ENCODE measurements around the gene TIMM17B.
"Not testable (repeated sequence)": the region's sequence is repeated elsewhere in the genome, so short reads cannot be mapped to it uniquely, and the experiment has no call there.

Gene TIMM17B

DNA sequence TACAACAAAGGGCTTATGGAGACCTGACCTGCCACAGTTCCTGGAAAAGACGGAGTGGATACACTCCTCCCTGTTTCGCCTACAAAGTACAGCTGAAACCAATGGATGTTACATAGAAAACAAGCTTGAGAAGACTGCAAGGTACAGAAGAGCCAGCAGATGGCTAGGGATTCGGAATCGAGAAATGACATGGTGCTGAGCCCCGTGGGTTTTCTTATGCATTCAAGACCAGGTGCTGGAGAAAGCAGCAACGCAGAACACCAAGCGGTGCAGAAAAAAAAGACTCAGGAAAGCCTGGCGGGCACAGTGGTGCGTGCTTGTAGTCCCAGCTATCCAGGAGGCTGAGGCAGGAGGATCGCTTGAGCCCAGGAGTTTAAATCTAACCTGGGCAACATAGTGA lies 13.8 kb downstream of the TIMM17B start:
- no peaks in the 10 kb centered on the region for H3K4me1 ChIP-seq (ENCODE audit: low read length)
- TF ChIP-seq EZH2phosphoT487 (IDR thresholded peaks at IDR 0.05; ENCODE audit: low read depth): no peak
- TF ChIP-seq, protein P1, sequence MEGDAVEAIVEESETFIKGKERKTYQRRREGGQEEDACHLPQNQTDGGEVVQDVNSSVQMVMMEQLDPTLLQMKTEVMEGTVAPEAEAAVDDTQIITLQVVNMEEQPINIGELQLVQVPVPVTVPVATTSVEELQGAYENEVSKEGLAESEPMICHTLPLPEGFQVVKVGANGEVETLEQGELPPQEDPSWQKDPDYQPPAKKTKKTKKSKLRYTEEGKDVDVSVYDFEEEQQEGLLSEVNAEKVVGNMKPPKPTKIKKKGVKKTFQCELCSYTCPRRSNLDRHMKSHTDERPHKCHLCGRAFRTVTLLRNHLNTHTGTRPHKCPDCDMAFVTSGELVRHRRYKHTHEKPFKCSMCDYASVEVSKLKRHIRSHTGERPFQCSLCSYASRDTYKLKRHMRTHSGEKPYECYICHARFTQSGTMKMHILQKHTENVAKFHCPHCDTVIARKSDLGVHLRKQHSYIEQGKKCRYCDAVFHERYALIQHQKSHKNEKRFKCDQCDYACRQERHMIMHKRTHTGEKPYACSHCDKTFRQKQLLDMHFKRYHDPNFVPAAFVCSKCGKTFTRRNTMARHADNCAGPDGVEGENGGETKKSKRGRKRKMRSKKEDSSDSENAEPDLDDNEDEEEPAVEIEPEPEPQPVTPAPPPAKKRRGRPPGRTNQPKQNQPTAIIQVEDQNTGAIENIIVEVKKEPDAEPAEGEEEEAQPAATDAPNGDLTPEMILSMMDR (IDR thresholded peaks at IDR 0.05; ENCODE audit: low read depth, low read length): no peak
- H2AFZ ChIP-seq (ENCODE audit: low read depth, low read length): no peak overlapping the region
- no peak overlapping the region for H3K9ac ChIP-seq (ENCODE audit: low read length)
- no peak overlapping the region for H3K4me3 ChIP-seq (ENCODE audit: low read length)
- H3K79me2 ChIP-seq (ENCODE audit: low read length): no peaks in the 10 kb centered on the region
- H3K9me3 ChIP-seq (ENCODE audit: insufficient read depth, low read length): no peaks in the 10 kb centered on the region
- H3K27ac ChIP-seq (ENCODE audit: low read length): no peak overlapping the region
- H3K36me3 ChIP-seq (replicated peaks; ENCODE audit: low read depth, low read length): no peaks in the 10 kb centered on the region
- no peaks in the 10 kb centered on the region; the same call in 1 of the 2 replicates for H3K27me3 ChIP-seq (ENCODE audit: low read depth, low read length)
- no peaks in the 10 kb centered on the region for H4K20me1 ChIP-seq (ENCODE audit: insufficient read depth, low read length)
- H3K4me2 ChIP-seq (ENCODE audit: low read length): no peak overlapping the region

DNA sequence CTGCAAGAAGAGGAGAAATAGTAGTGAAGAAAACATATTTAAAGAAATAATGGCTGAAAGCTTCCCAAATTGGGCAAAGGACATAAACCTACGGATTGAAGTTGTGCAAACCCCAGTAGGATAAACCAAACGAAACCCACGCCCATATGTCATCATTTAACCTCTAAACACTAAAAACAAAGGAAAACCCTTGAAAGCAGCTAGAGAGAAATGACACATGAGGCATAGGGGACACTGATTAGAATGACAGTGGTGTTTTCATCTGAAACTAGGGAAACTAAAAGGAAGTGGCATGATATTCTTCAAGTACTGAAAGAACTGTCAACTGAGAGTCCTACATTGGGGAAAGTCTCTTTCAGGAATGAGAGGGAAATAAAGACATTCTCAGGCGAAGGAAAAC lies 20.6 kb downstream of the TIMM17B start:
- not testable (repeated sequence) for H3K4me3 ChIP-seq (ENCODE audit: low read length); H3K36me3 ChIP-seq (replicated peaks; ENCODE audit: low read depth, low read length); H3K79me2 ChIP-seq (ENCODE audit: low read length); H3K27ac ChIP-seq (ENCODE audit: low read length); H3K9ac ChIP-seq (ENCODE audit: low read length); H2AFZ ChIP-seq (ENCODE audit: low read depth, low read length); H3K4me1 ChIP-seq (ENCODE audit: low read length); H3K27me3 ChIP-seq (ENCODE audit: low read depth, low read length); H3K4me2 ChIP-seq (ENCODE audit: low read length); H4K20me1 ChIP-seq (ENCODE audit: insufficient read depth, low read length); H3K9me3 ChIP-seq (ENCODE audit: insufficient read depth, low read length)

DNA sequence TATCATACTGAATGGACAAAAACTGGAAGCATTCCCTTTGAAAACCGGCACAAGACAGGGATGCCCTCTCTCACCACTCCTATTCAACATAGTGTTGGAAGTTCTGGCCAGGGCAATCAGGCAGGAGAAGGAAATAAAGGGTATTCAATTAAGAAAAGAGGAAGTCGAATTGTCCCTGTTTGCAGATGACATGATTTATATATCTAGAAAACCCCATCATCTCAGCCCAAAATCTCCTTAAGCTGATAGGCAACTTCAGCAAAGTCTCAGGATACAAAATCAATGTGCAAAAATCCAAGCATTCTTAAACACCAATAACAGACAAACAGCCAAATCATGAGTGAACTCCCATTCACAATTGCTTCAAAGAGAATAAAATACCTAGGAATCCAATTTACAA lies 25.6 kb downstream of the TIMM17B start:
- not testable (repeated sequence) for H3K4me1 ChIP-seq (ENCODE audit: low read length); H3K9ac ChIP-seq (ENCODE audit: low read length); H4K20me1 ChIP-seq (ENCODE audit: insufficient read depth, low read length); H3K4me3 ChIP-seq (ENCODE audit: low read length); H3K4me2 ChIP-seq (ENCODE audit: low read length); H2AFZ ChIP-seq (ENCODE audit: low read depth, low read length); H3K27ac ChIP-seq (ENCODE audit: low read length); H3K79me2 ChIP-seq (ENCODE audit: low read length); H3K36me3 ChIP-seq (replicated peaks; ENCODE audit: low read depth, low read length); H3K9me3 ChIP-seq (ENCODE audit: insufficient read depth, low read length); H3K27me3 ChIP-seq (ENCODE audit: low read depth, low read length)

DNA sequence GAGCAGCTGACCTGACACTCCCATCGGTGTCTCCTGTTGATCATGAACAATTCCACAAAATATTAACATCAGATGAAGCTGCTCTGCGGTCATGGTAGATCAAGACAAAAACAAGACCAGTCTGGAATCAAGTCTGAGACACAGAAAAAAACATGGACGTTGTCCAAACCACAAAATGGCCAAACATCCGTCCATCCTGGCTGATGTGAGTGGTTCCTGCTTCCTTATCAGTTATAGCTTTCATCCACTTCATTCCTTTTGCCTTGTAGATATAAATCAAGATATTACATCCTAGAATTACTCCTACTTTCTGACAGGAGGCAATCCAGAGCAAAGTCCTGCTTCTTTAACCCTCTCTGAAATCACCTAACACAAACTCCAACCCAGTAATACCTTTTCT lies 33.4 kb downstream of the TIMM17B start:
- Histone ChIP-seq H2AFZ (ENCODE audit: low read depth, low read length) (no peak overlapping the region), H3K9me3 (ENCODE audit: insufficient read depth, low read length) (no peaks in the 10 kb centered on the region), H3K4me2 (ENCODE audit: low read length) (no peak overlapping the region), H3K27ac (ENCODE audit: low read length) (no peak overlapping the region), H3K4me3 (ENCODE audit: low read length) (no peak overlapping the region), H4K20me1 (ENCODE audit: insufficient read depth, low read length) (no peaks in the 10 kb centered on the region), H3K9ac (ENCODE audit: low read length) (no peak overlapping the region), H3K27me3 (ENCODE audit: low read depth, low read length) (no peaks in the 10 kb centered on the region), H3K79me2 (ENCODE audit: low read length) (no peaks in the 10 kb centered on the region), H3K36me3 (replicated peaks; ENCODE audit: low read depth, low read length) (no peaks in the 10 kb centered on the region), H3K4me1 (ENCODE audit: low read length) (no peaks in the 10 kb centered on the region)
- TF ChIP-seq, protein P1 (IDR thresholded peaks at IDR 0.05; ENCODE audit: low read depth, low read length): no peak
- no peak for TF ChIP-seq EZH2phosphoT487 (IDR thresholded peaks at IDR 0.05; ENCODE audit: low read depth)

DNA sequence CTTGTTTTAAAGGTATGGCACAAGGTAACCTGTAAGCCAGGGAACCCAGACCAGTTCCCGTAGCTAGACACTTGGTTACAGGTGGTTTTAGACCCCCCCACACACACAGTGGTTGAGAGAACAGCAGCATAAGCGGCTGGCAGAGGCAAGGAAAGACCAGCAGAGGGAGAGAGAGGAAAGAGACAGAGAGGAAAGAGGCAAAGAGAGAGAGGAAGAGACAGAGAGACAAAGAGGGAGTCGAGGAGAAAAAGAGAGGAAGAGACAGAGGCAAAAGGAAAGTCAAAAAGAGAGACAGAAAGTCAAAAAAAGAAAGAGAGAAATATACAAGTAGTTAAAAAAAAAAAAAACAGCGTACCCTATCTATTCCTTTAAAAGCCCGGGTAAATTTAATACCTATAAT lies 42.7 kb downstream of the TIMM17B start:
- H3K4me3 ChIP-seq (ENCODE audit: low read length): no peak overlapping the region; the same call in 1 of the 2 replicates
- peaks cover 8% of the 10 kb centered on the region for H3K4me1 ChIP-seq (ENCODE audit: low read length)
- H3K9ac ChIP-seq (ENCODE audit: low read length): no peak overlapping the region
- no peaks in the 10 kb centered on the region for H3K27me3 ChIP-seq (ENCODE audit: low read depth, low read length)
- 0 out of 2 replicates have a peak overlapping the region, but pooled peaks have one; percentile 39 for H2AFZ ChIP-seq (ENCODE audit: low read depth, low read length)
- H3K27ac ChIP-seq (ENCODE audit: low read length): no peak overlapping the region
- peak overlapping the region; percentile 26 for H3K4me2 ChIP-seq (ENCODE audit: low read length)
- H3K79me2 ChIP-seq (ENCODE audit: low read length): no peaks in the 10 kb centered on the region
- TF ChIP-seq EZH2phosphoT487 (IDR thresholded peaks at IDR 0.05; ENCODE audit: low read depth): no peak
- TF ChIP-seq, protein P1 (IDR thresholded peaks at IDR 0.05; ENCODE audit: low read depth, low read length): peak; percentile 33
- no peaks in the 10 kb centered on the region for H4K20me1 ChIP-seq (ENCODE audit: insufficient read depth, low read length)
- H3K9me3 ChIP-seq (ENCODE audit: insufficient read depth, low read length): no peaks in the 10 kb centered on the region
- H3K36me3 ChIP-seq (replicated peaks; ENCODE audit: low read depth, low read length): no peaks in the 10 kb centered on the region

DNA sequence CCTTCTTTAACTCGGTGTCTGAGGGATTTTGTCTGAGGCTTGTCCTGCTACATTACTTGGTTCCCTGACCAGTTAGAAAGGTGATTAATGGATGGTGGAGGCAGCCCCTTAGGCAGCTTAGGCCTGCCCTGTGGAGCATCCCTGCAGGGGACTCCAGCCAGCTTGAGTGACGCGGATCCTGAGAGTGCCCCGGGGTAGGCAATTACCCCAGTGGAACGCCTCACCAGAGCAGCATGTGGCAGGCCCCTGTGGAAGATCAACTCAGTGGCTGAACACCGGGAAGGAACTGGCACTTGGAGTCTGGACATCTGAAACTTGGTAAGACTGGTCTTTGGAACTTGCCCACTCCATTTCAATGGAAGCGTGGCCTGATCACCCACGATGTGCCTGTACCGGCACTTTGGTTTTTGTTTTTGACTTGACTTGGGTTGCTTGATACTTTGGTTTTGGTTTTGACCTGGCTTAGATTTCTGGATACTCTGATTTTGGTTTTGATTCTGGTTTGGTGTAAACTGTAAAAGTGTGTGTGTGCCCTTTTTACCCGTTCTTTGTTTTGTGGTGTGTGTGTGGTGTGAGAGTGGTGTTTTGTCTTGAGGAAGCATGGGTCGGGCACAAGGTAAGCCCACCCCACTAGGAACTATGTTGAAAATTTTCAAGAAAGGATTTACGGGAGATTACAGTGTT lies 43.3 kb downstream of the TIMM17B start:
- not testable (repeated sequence) for H3K27ac ChIP-seq (ENCODE audit: low read length); H3K36me3 ChIP-seq (replicated peaks; ENCODE audit: low read depth, low read length); H4K20me1 ChIP-seq (ENCODE audit: insufficient read depth, low read length); H3K27me3 ChIP-seq (ENCODE audit: low read depth, low read length); H3K4me2 ChIP-seq (ENCODE audit: low read length); H3K4me3 ChIP-seq (ENCODE audit: low read length); H3K79me2 ChIP-seq (ENCODE audit: low read length); H3K9ac ChIP-seq (ENCODE audit: low read length); H2AFZ ChIP-seq (ENCODE audit: low read depth, low read length); H3K9me3 ChIP-seq (ENCODE audit: insufficient read depth, low read length); H3K4me1 ChIP-seq (ENCODE audit: low read length)

DNA sequence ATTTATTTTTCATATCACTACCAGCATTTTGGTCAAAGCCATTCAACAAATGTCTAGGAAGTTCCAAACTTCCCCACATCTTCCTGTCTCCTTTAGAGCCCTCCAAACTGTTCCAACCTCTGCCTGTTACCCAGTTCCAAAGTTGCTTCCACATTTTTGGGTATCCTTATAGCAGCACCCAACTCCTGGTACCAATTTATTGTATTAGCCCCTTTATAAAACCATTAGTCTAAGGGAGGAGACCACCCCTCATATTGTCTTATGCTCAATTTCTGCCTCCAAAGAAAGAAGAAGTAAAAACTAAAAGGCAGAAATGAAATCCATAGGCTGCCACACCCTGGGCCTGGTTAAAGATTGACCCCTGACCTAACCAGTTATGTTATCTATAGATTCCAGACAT lies 44.1 kb downstream of the TIMM17B start:
- not testable (repeated sequence) for H2AFZ ChIP-seq (ENCODE audit: low read depth, low read length); H3K4me3 ChIP-seq (ENCODE audit: low read length); H3K9me3 ChIP-seq (ENCODE audit: insufficient read depth, low read length); H3K4me2 ChIP-seq (ENCODE audit: low read length); H3K79me2 ChIP-seq (ENCODE audit: low read length); H3K4me1 ChIP-seq (ENCODE audit: low read length); H3K27ac ChIP-seq (ENCODE audit: low read length); H3K27me3 ChIP-seq (ENCODE audit: low read depth, low read length); H3K36me3 ChIP-seq (replicated peaks; ENCODE audit: low read depth, low read length); H3K9ac ChIP-seq (ENCODE audit: low read length); H4K20me1 ChIP-seq (ENCODE audit: insufficient read depth, low read length)

Data from OCI-LY3 (cell line).